ENCODE results near the gene ARHGAP30. TPM values are rescaled to one million over a fixed set of nuclear protein-coding genes. Genes with fewer than 3 reads are reported as not detected.

Gene ARHGAP30
- total and polyA plus RNA-seq, 2 of the 4 experiments (the other 2 are of a cell fraction) = 0.02 TPM; not detected in 1

DNA sequence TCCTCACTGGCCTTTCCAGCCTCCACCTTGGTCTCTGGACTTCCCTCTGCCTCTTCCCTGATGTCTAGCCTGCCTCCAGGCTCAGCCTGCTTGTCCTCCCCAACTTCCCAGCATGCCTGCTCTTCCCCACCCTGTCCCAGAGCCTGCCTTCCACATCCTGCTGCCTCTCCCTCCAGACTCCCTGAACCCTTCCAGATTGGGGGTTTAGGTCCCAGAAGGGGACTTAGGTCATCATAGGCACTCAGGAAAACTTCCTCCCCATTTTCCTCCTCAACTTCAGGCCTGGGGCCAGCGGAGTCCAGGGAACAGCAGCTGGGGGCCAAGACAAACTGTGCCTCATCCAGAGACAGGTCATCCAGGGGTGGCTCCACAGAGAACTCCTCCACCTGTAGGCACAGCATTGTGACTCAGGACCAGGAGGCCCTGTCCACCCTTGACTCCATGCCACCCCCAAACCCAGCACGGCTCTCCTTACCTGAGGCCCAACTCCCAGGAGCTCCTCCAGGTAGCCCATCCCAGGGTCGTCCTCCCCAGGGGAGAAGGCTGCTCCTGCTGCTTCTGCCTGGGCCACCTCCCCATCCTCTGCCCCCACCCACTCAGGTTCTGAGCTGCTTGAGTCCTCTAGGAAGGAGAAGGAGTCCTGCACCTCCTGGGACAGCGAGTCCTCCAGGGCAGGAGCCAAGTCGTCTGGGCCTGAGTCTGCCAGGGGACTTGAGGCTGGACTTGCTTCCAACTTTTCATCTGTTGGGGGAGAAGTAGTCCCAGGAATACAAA is 20.6 kb downstream of the ARHGAP30 start (continued):
- TF ChIP-seq CTCF (conservative IDR thresholded peaks at IDR 0.05; ENCODE audit: low read depth, low read length) = no peak

Data from IMR-90 (cell line).